GM19397 (cell line): Measurements from ENCODE around the gene PKMYT1.

Experiments
- ATAC-seq: cut with Tn5 transposase; IDR thresholded peaks from one replicate; pipeline ENCODE4 v1.9.1; 2021; ENCODE audit warnings: mild to moderate bottlenecking, moderate library complexity; ENCODE audit not compliant: unreplicated experiment

PKMYT1 gene

GRCh38 chr16:3019594-3020246, 39.5 kb upstream of the PKMYT1 start:
- ATAC-seq: no peak

GRCh38 chr16:3017794-3018506, 37.7 kb upstream of the PKMYT1 start, which contains the start of gene CLDN6:
Gene CLDN6, minus strand, starts transcription at chr16:3018183. Its CDS starts 2,162 bp downstream, at chr16:3016021.
- ATAC-seq: no peak

DNA sequence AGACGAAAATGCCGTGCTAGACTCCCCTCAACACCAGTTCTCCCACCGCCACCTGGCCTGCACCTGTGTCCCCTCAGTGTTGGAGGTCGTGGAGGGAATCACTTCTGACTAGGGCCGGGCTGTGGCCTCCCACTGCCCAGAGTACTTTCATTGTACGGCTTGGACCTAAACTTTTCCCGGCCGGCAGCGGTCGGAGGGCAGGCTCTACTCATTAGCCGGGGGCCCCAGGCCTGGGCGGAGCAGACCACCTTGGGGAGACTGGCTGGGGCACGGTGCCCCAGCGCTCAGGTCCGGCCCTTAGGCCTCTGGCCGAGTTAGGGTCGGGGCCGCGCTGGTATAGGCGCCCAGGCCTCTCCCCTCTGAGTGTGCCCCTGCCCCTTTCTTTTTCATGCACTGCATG, 37.1 kb upstream of the PKMYT1 start:
- ATAC-seq: no peak

GRCh38 chr16:3015865-3016521, 35.7 kb upstream of the PKMYT1 start:
- no peak for ATAC-seq

DNA sequence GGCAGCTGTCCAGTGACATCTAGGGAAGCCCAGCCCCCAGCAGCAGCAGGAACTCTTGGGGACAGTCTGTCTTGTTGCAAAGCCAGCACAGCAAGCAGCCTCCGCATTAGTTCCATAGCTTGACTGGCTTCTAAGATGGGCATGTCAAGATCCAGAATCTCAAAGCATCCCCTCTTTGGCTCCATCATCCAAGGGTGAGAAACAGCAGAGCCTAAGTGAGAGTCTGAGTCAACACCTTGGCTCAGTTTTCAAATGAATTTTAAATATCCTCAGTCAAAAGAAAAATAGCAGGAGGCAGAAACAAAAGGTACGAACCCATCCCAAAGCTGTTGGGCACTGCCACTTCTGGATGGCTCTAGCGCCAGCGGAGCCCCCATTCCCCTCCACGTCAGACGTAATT, 34.7 kb upstream of the PKMYT1 start:
- ATAC-seq: no peak

DNA sequence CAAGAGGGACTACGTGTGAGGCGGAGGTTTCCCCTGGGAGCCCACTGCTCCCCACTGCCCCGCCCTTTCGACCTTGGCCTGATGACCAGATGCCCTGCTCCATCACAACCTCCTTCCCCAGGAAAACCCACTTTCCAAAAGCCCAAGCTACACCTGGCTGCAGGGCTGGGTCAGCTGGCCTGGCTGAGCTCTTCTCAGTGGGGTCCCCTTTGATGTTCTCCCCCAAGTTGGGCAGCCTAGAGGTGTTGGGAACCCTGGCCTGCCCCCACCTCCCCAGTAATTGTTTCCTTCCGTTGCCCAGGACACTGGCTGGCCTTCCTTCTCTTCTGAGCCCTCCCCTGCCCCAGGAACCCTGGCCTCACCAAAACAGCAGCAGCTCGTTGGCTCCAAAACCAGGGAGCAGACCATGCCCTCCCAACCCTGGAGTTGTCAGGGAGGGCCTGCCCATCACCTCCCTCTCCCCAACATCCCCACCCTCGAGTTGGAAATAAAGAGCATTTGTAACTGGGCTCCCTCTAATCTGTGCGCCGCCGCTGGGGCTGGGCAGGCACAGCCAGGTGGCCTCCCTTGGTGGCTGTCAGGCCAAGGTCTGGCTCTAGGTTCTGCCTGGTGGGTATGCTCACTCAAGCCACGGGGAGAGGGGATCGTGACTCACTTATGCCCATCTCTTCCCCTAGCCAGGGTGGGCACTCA, 33.9 kb upstream of the PKMYT1 start:
- no peak for ATAC-seq

DNA sequence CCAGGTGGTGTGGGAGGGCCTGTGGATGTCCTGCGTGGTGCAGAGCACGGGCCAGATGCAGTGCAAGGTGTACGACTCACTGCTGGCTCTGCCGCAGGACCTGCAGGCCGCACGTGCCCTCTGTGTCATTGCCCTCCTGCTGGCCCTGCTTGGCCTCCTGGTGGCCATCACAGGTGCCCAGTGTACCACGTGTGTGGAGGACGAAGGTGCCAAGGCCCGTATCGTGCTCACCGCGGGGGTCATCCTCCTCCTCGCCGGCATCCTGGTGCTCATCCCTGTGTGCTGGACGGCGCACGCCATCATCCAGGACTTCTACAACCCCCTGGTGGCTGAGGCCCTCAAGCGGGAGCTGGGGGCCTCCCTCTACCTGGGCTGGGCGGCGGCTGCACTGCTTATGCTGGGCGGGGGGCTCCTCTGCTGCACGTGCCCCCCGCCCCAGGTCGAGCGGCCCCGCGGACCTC, 33.3 kb upstream of the PKMYT1 start:
- no peak for ATAC-seq

- no peak for ATAC-seq
Measured at GRCh38 chr16:3012828-3013420, 32.7 kb upstream of the PKMYT1 start, which contains the start of gene CLDN9. Gene CLDN9, plus strand, starts transcription at chr16:3012923. Its CDS starts 440 bp downstream, at chr16:3013363.

DNA sequence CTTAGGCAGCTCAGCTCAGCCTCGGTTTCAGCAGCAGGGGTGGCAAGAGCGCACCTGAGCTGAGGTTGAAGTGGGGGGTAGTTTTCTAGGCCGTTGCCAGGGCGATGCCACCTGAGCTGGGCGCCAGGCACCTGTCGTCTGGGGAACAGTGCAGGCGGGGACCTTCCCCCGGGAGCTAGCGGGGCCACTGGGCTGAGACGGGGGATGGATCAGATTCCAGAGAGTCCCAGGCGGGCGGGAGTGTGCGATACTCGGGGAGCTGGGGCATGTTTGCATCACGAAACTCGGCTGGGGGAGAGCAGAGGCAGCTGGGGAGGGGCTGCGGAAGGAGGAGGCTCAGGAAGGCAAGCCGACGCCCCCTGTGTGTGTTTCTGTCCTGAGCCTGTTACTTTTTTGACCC, 32.0 kb upstream of the PKMYT1 start:
- no peak for ATAC-seq

DNA sequence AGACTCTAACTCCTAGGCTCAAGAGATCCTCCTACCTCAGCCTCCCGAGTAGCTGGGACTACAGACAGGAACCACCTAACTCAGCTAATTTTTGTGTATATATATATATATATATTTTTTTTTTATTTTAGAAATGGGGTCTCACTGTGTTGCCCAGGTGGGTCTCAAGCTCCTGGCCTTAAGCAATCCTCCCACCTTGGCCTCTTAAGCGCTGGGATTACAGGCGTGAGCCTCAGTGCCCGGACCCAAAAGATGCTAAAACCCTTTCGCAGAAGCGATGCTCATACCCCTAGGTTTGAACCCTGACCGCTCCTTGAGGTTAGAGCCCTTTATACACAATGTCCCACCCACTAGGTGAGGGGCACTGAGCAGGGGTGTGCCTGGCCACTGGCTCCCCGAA, 30.3 kb upstream of the PKMYT1 start:
- no peak for ATAC-seq

- ATAC-seq: no peak
Measured at GRCh38 chr16:3009568-3010390, 29.5 kb upstream of the PKMYT1 start.

DNA sequence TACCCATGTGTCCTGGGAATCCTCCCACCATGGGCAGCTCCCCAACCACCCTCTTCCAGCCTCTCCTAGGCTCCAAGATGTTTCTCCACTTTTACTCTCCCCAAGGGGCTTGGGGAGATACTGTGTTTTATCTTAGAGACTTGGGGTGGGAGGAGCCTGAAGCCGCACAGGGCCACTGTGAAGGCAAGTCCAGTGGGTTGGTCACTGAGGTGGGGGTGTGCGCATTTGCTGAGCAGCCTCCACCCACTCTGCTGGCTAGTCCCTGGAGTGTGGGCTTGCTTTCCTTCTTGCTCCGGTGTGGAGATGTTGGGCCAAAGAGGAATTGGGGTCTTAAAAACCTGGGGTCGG, 28.4 kb upstream of the PKMYT1 start:
- no peak for ATAC-seq

- no peak for ATAC-seq
Measured at GRCh38 chr16:3007957-3008689, 27.9 kb upstream of the PKMYT1 start.

DNA sequence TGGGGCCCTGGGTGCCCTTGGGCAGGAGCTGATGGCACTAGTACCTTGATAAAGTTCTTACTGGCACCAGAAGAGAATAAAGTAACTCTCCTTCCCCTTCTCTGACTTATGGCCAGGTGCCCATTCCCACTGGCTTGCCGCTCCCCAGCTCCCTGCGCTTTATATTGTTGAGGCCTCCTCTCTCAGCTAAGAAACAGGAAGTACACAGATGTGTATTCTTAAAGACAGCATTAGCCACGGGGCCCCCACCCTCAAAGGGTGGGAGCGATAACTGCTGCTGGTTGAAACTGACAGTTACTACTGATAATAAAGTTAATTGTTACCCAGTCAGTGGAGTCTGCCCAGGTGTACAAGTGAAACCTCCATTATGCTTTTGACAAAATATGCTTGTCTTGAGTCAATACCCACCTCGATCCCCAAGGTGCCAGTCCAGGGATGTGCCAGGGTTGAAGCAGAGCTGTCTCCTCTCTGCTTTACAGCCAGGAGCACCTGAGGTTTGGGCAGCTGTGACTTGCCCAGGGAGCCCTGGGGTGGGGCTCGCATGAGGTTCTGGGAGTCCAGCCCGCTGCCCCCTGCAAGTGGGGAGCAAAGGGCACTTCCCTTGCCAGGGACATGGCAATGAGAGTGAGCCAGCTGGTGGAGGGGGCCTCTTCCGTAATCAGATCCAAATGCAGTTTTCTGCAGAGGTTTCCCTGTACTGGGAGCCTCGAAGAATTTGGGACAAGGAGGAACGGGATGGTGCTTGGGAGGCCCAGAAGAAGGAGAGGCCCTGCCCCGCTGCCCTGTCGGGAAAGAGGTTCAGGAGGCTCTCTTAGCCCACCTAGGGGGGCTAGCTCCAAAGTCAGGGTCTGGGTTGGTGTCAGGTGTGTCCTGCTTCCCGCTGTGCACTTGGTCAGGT, 27.1 kb upstream of the PKMYT1 start:
- no peak for ATAC-seq

DNA sequence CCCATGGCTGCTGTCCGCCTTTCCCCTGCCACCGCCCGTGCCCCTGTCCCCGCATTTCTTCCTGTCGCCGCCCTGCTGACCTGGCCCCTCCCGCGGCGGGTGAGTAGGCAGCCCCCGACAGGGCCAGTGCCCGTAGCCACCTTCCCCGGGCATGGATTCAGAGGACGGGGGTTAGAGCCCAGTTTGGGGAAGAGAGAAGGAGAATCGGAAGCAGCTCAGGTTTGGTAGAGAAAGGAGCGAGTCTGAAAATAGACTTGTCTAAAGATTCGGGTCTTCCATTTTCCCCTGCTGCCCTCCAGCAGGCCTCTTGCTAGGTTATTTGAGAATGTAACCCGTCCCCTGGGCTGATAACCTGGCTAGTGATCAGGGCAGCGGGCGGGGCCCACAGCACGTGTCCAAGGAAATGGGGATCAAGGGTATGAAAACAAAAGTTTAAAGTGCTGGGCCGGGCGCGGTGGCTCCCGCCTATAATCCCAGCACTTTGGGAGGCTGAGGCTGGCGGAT, 24.6 kb upstream of the PKMYT1 start:
- no peak for ATAC-seq

DNA sequence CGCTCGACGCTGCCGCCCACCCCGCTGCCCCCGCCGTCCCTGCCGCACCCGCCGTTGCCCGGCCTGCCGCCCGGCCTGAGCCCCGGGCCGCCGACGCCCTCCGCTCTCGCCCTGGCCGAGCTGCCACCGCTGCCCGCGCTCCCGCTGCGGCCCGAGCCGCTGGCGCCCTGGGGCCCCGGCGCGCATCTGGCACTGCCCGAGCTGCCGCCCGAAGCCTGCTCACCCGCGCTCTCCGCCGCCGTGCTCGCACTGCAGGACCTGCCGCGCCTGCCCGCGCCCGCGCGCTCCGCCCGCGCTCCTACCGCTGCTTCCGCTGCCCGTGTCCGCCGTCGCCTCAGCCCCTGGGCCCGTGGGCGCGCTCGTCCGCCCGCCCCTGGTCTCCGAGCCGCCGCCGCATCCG, 24.1 kb upstream of the PKMYT1 start:
- ATAC-seq: peak; percentile 10

DNA sequence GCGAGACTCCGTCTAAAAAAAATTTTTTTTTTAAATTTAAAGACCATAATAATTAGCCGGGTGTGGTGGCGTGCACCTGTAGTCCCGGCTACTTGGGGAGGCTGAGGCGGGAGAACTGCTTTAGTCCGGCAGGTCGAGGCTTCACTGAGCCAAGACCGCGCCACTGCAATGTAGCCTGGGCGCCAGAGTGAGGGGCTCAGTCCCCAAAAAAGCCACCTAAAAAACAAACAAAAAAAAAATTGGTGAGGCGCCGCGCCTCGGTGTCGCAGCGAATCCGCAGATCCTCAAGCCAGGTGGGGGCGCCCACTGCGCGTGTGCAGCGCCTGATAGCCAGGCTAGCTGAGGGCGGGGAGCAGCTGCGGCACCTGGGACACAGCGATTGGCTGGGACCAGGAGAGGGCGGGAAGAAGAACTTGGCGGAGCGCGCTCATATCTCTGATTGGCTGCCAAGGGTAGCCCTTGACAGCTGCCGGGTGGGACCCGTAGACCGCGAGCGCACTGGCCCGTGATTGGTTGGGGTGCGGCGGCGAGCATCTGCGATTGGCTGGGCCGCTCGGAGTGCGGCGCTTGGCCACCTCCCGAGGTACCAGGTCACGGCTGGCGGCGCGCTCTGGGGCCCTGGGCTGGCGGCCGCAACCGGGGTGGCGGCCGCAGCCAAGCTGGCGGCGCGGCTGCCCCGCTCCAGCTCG, 23.5 kb upstream of the PKMYT1 start:
- peak; percentile 91 for ATAC-seq

DNA sequence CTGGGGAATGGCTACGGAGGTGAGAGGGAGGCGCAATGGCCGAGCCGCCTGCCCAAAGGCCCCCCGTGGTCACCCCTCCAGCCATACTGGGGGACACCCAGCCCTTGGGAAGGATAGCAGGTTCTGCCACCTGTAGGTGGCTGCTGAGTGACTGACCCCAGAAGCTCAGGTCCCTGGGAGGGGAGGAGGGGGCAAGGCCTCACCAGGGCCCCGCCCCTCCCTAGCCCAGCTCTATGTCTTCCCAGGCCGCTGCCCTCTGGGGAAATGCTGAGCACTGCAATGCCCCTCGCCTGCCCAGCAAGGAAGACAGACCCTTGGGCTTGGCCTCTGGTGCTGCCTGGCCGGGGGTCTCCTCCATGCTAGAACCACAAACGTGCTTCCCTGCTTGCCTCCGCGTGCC, 21.1 kb upstream of the PKMYT1 start:
- ATAC-seq: no peak
